ENCODE data around the gene CAPN10.

Gene CAPN10

DNA sequence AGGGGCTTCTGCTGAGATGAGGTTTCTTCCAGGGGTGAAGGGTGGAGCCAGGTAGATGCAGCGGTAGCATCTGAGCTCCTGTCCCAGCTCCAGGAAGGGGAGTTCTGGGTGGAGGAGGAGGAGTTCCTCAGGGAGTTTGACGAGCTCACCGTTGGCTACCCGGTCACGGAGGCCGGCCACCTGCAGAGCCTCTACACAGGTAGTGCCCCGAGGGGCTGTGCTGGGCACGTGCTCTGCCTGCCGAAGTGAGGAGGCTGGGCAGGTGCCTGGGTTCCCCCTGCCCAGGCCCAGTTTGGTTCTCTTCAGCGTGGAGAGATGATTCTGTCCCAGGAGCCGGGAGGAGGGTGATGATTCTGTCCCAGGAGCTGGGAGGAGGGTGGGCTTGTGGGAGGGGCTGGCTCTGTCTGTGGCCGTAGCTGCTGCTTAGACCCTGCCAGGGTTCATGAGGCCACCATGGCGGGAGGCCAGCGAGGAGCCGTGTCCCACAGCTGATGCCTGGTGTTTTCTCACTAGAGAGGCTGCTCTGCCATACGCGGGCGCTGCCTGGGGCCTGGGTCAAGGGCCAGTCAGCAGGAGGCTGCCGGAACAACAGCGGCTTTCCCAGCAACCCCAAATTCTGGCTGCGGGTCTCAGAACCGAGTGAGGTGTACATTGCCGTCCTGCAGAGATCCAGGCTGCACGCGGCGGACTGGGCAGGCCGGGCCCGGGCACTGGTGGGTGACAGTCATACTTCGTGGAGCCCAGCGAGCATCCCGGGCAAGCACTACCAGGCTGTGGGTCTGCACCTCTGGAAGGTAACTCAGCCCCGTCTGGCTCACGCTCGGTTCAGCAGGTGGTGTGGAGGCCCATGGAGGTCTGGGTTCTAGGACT is 8.2 kb downstream of the CAPN10 start:
- H3K27me3 ChIP-seq (replicated peaks in 2 of 5; ENCODE audit: control insufficient read depth in 4 of 5, insufficient read depth in 5 of 5, low read length in 4 of 5): no peaks in the 10 kb centered on the region
- H3K4me3 ChIP-seq (ENCODE audit: control insufficient read depth in 1 of 7, extremely low read depth in 1 of 7, insufficient read depth in 4 of 7, low read depth in 2 of 7, low read length in 6 of 7): no peak overlapping the region
- H3K27ac ChIP-seq (ENCODE audit: insufficient read depth in 1 of 2, low read depth in 1 of 2, low read length in 2 of 2, poor library complexity in 1 of 2, severe bottlenecking in 2 of 2): no peak overlapping the region
- peaks cover 8 to 68% (median 39%) of the 10 kb centered on the region in 4 experiments for H3K36me3 ChIP-seq (ENCODE audit: control insufficient read depth in 4 of 4, insufficient read depth in 4 of 4, low read length in 3 of 4)
- no peaks in the 10 kb centered on the region for H3K9me3 ChIP-seq (ENCODE audit: control extremely low read depth in 1 of 5, control insufficient read depth in 4 of 5, insufficient read depth in 2 of 5, low read depth in 1 of 5, low read length in 4 of 5)
- POLR2A ChIA-PET: no interaction called here
- DNase-seq: no peak
- CTCF ChIA-PET: interaction anchor here (0.7 to 1.4 kb wide), 5 partner anchors 9 to 22 kb away, joined by 3 read pairs; no protein-coding TSS in a partner anchor
- 97% methylated on average over 25 of the region's 34 CpGs for WGBS (ENCODE audit: insufficient coverage)
- no peaks in the 10 kb centered on the region for H3K4me1 ChIP-seq (ENCODE audit: control extremely low read depth in 1 of 4, control insufficient read depth in 4 of 4, insufficient read depth in 4 of 4, low read length in 3 of 4)

DNA sequence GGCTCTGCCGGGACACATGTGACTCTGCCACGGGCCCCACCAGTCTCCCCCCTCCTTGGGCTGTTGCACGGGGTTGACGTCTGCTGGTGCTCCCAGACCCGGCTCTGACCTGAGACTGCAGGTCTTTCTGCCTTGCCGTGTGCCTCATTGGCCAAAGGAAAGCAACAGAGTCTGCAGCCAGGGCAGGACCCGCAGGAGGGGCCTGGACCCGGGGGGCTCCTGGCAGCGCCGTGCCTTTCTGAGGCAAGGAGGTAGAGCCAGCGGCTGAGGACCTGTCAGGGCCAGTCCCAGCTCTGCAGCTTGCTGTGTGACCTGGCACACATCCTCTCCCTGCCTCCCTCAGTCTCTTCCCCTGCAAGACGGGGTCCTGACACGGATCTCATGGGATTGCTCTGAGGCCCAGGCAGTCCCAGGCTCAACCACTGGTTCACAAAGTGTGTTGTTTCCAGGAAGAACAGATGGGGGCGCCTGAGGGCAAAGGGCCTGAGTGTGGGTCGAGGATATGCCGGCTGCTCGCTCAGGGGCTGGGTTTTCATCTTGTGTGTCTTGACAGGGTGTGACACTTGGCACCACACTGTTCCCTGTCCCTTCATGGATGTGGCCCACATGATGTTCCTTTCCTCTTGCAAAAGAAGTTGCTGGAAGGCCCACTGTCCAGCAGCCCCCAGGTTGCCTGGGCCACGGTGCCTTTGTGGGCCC is 9.0 kb downstream of the CAPN10 start:
- ChIA-PET CTCF (interaction anchor here (1.4 kb wide), 1 partner anchor 21 kb away, joined by 3 read pairs; no protein-coding TSS in a partner anchor), POLR2A (no interaction called here)
- WGBS (ENCODE audit: insufficient coverage): 74% methylated on average over 15 of the region's 18 CpGs

GRCh38 chr2:240596080-240596460 is 9.5 kb downstream of the CAPN10 start:
- Histone ChIP-seq H3K27me3 (replicated peaks in 2 of 5; ENCODE audit: control insufficient read depth in 4 of 5, insufficient read depth in 5 of 5, low read length in 4 of 5) (no peaks in the 10 kb centered on the region), H3K9me3 (ENCODE audit: control extremely low read depth in 1 of 5, control insufficient read depth in 4 of 5, insufficient read depth in 2 of 5, low read depth in 1 of 5, low read length in 4 of 5) (no peaks in the 10 kb centered on the region), H3K27ac (ENCODE audit: insufficient read depth in 1 of 2, low read depth in 1 of 2, low read length in 2 of 2, poor library complexity in 1 of 2, severe bottlenecking in 2 of 2) (no peak overlapping the region), H3K36me3 (ENCODE audit: control insufficient read depth in 4 of 4, insufficient read depth in 4 of 4, low read length in 3 of 4) (peaks cover 6 to 59% (median 28%) of the 10 kb centered on the region in 4 experiments), H3K4me1 (ENCODE audit: control extremely low read depth in 1 of 4, control insufficient read depth in 4 of 4, insufficient read depth in 4 of 4, low read length in 3 of 4) (no peaks in the 10 kb centered on the region), H3K4me3 (ENCODE audit: control insufficient read depth in 1 of 7, extremely low read depth in 1 of 7, insufficient read depth in 4 of 7, low read depth in 2 of 7, low read length in 6 of 7) (no peak overlapping the region)
- no peak for DNase-seq
- 97% methylated on average over 17 of the region's 17 CpGs for WGBS (ENCODE audit: insufficient coverage)
- CTCF ChIA-PET: interaction anchor here (1.4 kb wide), 1 partner anchor 20 kb away, joined by 3 read pairs; no protein-coding TSS in a partner anchor
- POLR2A ChIA-PET: no interaction called here

More for the DNA sequence above, 9.0 kb downstream of the CAPN10 start:
- Histone ChIP-seq H3K36me3 (ENCODE audit: control insufficient read depth in 4 of 4, insufficient read depth in 4 of 4, low read length in 3 of 4) (peaks cover 6 to 62% (median 33%) of the 10 kb centered on the region in 4 experiments), H3K27me3 (replicated peaks in 2 of 5; ENCODE audit: control insufficient read depth in 4 of 5, insufficient read depth in 5 of 5, low read length in 4 of 5) (no peaks in the 10 kb centered on the region), H3K9me3 (ENCODE audit: control extremely low read depth in 1 of 5, control insufficient read depth in 4 of 5, insufficient read depth in 2 of 5, low read depth in 1 of 5, low read length in 4 of 5) (no peaks in the 10 kb centered on the region), H3K4me1 (ENCODE audit: control extremely low read depth in 1 of 4, control insufficient read depth in 4 of 4, insufficient read depth in 4 of 4, low read length in 3 of 4) (no peaks in the 10 kb centered on the region), H3K4me3 (ENCODE audit: control insufficient read depth in 1 of 7, extremely low read depth in 1 of 7, insufficient read depth in 4 of 7, low read depth in 2 of 7, low read length in 6 of 7) (no peak overlapping the region), H3K27ac (ENCODE audit: insufficient read depth in 1 of 2, low read depth in 1 of 2, low read length in 2 of 2, poor library complexity in 1 of 2, severe bottlenecking in 2 of 2) (no peak overlapping the region)
- DNase-seq: peak in 2 of 3 donors; percentile 57 to 61

DNA sequence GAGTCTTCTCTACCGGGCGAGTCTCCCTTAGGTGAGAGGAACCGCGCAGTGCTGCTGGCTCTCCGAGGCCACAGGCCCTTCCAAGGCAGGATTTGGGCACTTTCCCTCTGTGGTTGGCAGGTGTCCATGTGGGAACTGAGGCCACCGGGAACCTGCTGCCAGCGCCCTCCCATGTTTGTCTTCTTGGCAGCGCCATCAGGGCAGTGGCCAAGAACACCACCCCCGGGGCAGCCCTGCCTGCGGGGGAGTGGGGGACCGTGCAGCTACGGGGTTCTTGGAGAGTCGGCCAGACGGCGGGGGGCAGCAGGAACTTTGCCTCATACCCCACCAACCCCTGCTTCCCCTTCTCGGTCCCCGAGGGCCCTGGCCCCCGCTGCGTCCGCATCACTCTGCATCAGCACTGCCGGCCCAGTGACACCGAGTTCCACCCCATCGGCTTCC is 10.0 kb downstream of the CAPN10 start:
- no peaks in the 10 kb centered on the region for H3K27me3 ChIP-seq (replicated peaks in 2 of 5; ENCODE audit: control insufficient read depth in 4 of 5, insufficient read depth in 5 of 5, low read length in 4 of 5)
- peaks cover 6 to 58% (median 26%) of the 10 kb centered on the region in 4 experiments for H3K36me3 ChIP-seq (ENCODE audit: control insufficient read depth in 4 of 4, insufficient read depth in 4 of 4, low read length in 3 of 4)
- no peak overlapping the region for H3K27ac ChIP-seq (ENCODE audit: insufficient read depth in 1 of 2, low read depth in 1 of 2, low read length in 2 of 2, poor library complexity in 1 of 2, severe bottlenecking in 2 of 2)
- CTCF ChIA-PET: interaction anchor here (1.4 kb wide), 1 partner anchor 20 kb away, joined by 3 read pairs; no protein-coding TSS in a partner anchor
- no peaks in the 10 kb centered on the region for H3K9me3 ChIP-seq (ENCODE audit: control extremely low read depth in 1 of 5, control insufficient read depth in 4 of 5, insufficient read depth in 2 of 5, low read depth in 1 of 5, low read length in 4 of 5)
- POLR2A ChIA-PET: no interaction called here
- no peak overlapping the region for H3K4me3 ChIP-seq (ENCODE audit: control insufficient read depth in 1 of 7, extremely low read depth in 1 of 7, insufficient read depth in 4 of 7, low read depth in 2 of 7, low read length in 6 of 7)
- 95% methylated on average over 16 of the region's 23 CpGs for WGBS (ENCODE audit: insufficient coverage)
- H3K4me1 ChIP-seq (ENCODE audit: control extremely low read depth in 1 of 4, control insufficient read depth in 4 of 4, insufficient read depth in 4 of 4, low read length in 3 of 4): no peaks in the 10 kb centered on the region
- DNase-seq: no peak

GRCh38 chr2:240597054-240597418 is 10.5 kb downstream of the CAPN10 start:
- ChIA-PET POLR2A (no interaction called here), CTCF (no interaction called here)
- WGBS (ENCODE audit: insufficient coverage): 95% methylated on average over 7 of the region's 10 CpGs

GRCh38 chr2:240597419-240598181 is 11.1 kb downstream of the CAPN10 start:
- Histone ChIP-seq H3K9me3 (ENCODE audit: control extremely low read depth in 1 of 5, control insufficient read depth in 4 of 5, insufficient read depth in 2 of 5, low read depth in 1 of 5, low read length in 4 of 5) (no peaks in the 10 kb centered on the region), H3K27me3 (replicated peaks in 2 of 5; ENCODE audit: control insufficient read depth in 4 of 5, insufficient read depth in 5 of 5, low read length in 4 of 5) (no peaks in the 10 kb centered on the region), H3K36me3 (ENCODE audit: control insufficient read depth in 4 of 4, insufficient read depth in 4 of 4, low read length in 3 of 4) (peaks cover 6 to 56% (median 19%) of the 10 kb centered on the region in 4 experiments), H3K4me3 (ENCODE audit: control insufficient read depth in 1 of 7, extremely low read depth in 1 of 7, insufficient read depth in 4 of 7, low read depth in 2 of 7, low read length in 6 of 7) (no peak overlapping the region), H3K4me1 (ENCODE audit: control extremely low read depth in 1 of 4, control insufficient read depth in 4 of 4, insufficient read depth in 4 of 4, low read length in 3 of 4) (no peaks in the 10 kb centered on the region), H3K27ac (ENCODE audit: insufficient read depth in 1 of 2, low read depth in 1 of 2, low read length in 2 of 2, poor library complexity in 1 of 2, severe bottlenecking in 2 of 2) (no peak overlapping the region)
- CTCF ChIA-PET: no interaction called here
- DNase-seq: no peak
- 93% methylated on average over 22 of the region's 22 CpGs for WGBS (ENCODE audit: insufficient coverage)
- POLR2A ChIA-PET: no interaction called here

More at GRCh38 chr2:240597054-240597418, 10.5 kb downstream of the CAPN10 start:
- Histone ChIP-seq H3K4me3 (ENCODE audit: control insufficient read depth in 1 of 7, extremely low read depth in 1 of 7, insufficient read depth in 4 of 7, low read depth in 2 of 7, low read length in 6 of 7) (no peak overlapping the region), H3K4me1 (ENCODE audit: control extremely low read depth in 1 of 4, control insufficient read depth in 4 of 4, insufficient read depth in 4 of 4, low read length in 3 of 4) (no peaks in the 10 kb centered on the region), H3K36me3 (ENCODE audit: control insufficient read depth in 4 of 4, insufficient read depth in 4 of 4, low read length in 3 of 4) (peaks cover 6 to 57% (median 21%) of the 10 kb centered on the region in 4 experiments), H3K27ac (ENCODE audit: insufficient read depth in 1 of 2, low read depth in 1 of 2, low read length in 2 of 2, poor library complexity in 1 of 2, severe bottlenecking in 2 of 2) (no peak overlapping the region), H3K27me3 (replicated peaks in 2 of 5; ENCODE audit: control insufficient read depth in 4 of 5, insufficient read depth in 5 of 5, low read length in 4 of 5) (no peaks in the 10 kb centered on the region), H3K9me3 (ENCODE audit: control extremely low read depth in 1 of 5, control insufficient read depth in 4 of 5, insufficient read depth in 2 of 5, low read depth in 1 of 5, low read length in 4 of 5) (no peaks in the 10 kb centered on the region)
- DNase-seq: no peak

All from common myeloid progenitor, CD34-positive (primary cell).